Measurements from ENCODE around the gene BLMH.
"Not testable (repeated sequence)": the region's sequence is repeated elsewhere in the genome, so short reads cannot be mapped to it uniquely, and the experiment has no call there.

BLMH gene

DNA sequence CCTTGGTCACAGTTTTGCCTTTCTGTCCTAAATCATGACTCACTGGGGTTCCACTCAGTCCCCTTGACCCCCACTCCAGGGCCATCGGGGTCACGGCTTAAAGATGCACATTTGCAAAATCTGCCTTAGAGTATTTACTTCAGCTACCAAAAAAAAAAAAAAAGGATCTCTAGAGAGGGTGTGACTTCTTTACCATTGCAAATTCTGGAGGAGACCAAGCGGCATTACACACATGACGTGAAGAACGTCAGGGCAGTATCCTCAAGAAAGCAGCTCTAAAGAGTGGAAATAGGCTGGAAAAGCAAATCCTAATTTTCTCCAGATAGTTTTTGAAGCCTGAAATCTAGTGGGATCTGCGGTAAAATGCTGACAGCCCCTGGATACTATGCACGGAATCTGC is 81.8 kb downstream of the BLMH start:
- no peak for DNase-seq (ENCODE audit: low read depth in 2 of 2, low spot score in 1 of 2)

- no peak for DNase-seq (ENCODE audit: low read depth in 2 of 2, low spot score in 1 of 2)
These were observed 83.5 kb downstream of the BLMH start for GRCh38 chr17:30208214-30208613.

GRCh38 chr17:30207655-30208054 is 84.1 kb downstream of the BLMH start:
- no peak for DNase-seq (ENCODE audit: low read depth in 2 of 2, low spot score in 1 of 2)

DNA sequence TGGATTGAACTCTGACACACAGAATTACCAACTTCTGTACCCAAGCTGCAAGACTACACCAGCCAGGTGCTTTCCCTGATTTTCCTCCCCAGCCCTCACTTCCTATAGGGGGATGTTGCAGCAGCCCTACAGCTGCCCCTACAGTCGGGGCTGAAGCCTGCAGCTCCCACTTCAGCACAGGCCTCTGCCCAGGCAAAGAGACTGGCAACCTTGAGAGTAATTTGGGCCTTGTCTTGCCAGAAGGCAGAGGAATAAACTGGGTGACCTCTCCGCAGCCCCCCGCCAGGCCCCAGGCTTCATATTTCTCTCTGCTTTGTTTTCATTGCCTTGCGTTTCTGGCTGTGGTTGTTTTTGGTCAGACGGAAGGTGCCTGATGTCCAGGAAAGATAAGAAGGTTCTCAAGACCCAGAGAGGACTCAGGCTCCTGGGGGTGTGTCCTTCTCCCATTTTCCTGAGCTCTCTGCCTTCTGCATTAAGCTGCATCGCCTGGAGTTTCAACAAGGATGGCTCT is 88.2 kb downstream of the BLMH start:
- DNase-seq (ENCODE audit: low read depth in 2 of 2, low spot score in 1 of 2), result no peak

DNA sequence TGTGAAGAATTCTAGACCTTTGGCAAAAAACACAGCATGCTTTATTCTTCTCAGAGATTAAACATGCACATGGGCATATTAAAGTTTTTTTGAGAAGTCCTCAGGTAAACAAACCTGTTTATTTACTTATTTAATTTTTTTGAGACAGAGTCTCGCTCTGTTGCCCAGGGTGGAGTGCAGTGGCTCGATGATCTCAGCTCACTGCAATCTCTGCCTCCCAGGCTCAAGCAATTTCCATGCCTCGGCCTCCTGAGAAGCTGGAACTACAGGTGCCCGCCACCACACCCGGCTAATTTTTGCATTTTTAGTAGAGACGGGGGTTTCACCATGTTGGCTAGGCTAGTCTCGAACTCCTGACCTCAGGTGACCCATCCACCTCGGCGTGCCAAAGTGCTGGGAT is 91.1 kb downstream of the BLMH start:
- not testable (repeated sequence) for DNase-seq (ENCODE audit: low read depth in 2 of 2, low spot score in 1 of 2)

DNA sequence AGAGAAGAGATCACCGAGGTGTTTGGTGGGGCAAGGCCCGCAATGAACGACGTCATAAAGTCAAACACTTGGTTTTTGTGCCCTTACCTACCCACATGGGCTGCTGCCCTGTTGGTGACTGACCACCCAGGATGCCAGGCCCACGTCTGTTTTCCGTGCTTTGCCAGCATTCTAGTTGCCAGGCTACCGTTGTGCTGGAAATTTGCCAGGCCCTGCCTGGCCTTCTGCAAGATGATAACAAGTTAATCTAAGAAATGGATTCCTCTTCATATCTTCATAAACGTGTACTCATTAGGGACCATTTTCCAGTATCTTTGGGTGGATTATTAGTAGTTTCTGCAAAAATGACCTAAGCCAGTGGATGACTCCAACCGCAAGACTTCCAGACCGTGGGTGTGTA is 91.6 kb downstream of the BLMH start:
- no peak for DNase-seq (ENCODE audit: low read depth in 2 of 2, low spot score in 1 of 2)

DNA sequence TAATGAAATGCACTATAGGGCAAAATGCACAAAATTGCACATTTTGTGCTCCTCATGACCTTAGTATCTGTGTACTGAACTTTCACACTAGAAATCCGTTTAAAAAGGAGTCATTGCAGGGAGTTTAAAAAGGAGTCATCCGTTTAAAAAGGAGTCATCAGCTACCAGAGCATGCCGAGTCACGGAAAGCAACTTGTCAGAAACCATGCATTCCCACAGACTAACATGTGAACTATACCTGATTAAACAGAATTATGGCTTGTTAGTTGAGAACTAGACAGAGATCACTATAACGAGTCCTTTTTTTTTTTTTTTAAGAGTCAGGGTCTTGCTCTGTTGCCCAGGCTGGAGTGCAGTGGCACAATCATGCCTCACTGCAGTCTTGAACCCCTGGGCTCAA is 92.1 kb downstream of the BLMH start:
- no peak for DNase-seq (ENCODE audit: low read depth in 2 of 2, low spot score in 1 of 2)

Measured in stimulated activated CD8-positive, alpha-beta memory T cell treated with anti-CD3 and anti-CD28 coated beads, Interleukin-4, amount 100 ng/mL, for 1 hour (primary cell).